ENCODE results near the gene SHANK2. TPM values are rescaled to one million over a fixed set of nuclear protein-coding genes. Genes with fewer than 3 reads are reported as not detected.

The SHANK2 gene
- total and polyA plus RNA-seq, 2 of the 4 experiments (the other 2 are of a cell fraction) = 1.6 to 2.2 TPM

DNA sequence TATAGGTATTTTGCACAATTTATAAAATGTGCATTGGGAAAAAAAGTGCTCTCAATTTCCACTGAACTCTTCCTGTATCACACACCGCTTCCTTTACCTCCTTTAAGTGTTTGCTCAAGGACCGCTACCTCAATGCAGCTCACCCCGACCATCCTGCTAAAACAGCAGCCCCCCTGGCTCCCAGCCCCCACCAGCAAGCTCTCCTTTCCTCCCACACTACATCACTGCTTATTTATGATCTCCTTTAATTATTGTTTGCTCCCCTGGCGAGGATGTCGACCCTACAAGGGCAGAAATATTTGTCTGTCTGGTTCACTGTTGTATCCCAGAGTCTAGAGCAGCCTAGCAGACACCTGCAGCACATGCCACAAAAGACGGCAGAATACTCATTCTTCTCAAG lies 10.0 kb downstream of the SHANK2 start:
- WGBS, 2 experiments (ENCODE audit: extremely low coverage in 2 of 2, insufficient read length in 1 of 2) = 67% methylated on average over 1 of the region's 6 CpGs; no CpG with 5 or more reads in 1 of the 2 experiments
- no peak overlapping the region; the same call in 2 of the 3 replicates for H2BK15ac ChIP-seq (ENCODE audit: low read depth, low read length)
- ATAC-seq (ENCODE audit: low read depth) (no peak), DNase-seq (no peak)
- H3K4me2 ChIP-seq (ENCODE audit: low read depth, low read length) = no peak overlapping the region
- no peak overlapping the region for H3K4ac ChIP-seq (ENCODE audit: low read depth, low read length)
- no peak overlapping the region for H3K56ac ChIP-seq (ENCODE audit: extremely low read depth, insufficient read depth, low read length)
- H3K14ac ChIP-seq (replicated peaks; ENCODE audit: low read depth, low read length) = no peak overlapping the region
- no peak overlapping the region for H4K5ac ChIP-seq (ENCODE audit: low read depth, low read length)
- no peak overlapping the region for H3K23ac ChIP-seq (ENCODE audit: low read depth, low read length)
- in situ Hi-C loops (cut with MboI; ENCODE audit: low sequenced_read_pairs) (no loop called here), intact Hi-C loops (cut with micrococcal nuclease) (loop anchor here (5.0 kb wide), 1 partner anchor 35 kb away; no protein-coding TSS in a partner anchor), dilution Hi-C loops (cut with HindIII; ENCODE audit: low sequenced_read_pairs, unreplicated experiment) (no loop called here)
- H3K27me3 ChIP-seq (ENCODE audit: control insufficient read depth, insufficient read depth, low read length) = no peaks in the 10 kb centered on the region
- H2BK5ac ChIP-seq (ENCODE audit: low read depth, low read length, poor library complexity, severe bottlenecking) = no peak overlapping the region
- no peak overlapping the region for H3K9ac ChIP-seq (ENCODE audit: low read depth, low read length)
- ChIA-PET POLR2A (ENCODE audit: unreplicated experiment) (no interaction called here), CTCF (no interaction called here)
- peaks cover 8% of the 10 kb centered on the region for H3K9me1 ChIP-seq (ENCODE audit: insufficient read depth, low read length)
- no peak overlapping the region for H2AK5ac ChIP-seq (ENCODE audit: low read depth, low read length)
- no peak overlapping the region for H3K18ac ChIP-seq (ENCODE audit: low read depth, low read length)
- H4K91ac ChIP-seq (ENCODE audit: insufficient read depth, low read depth, low read length) = no peak overlapping the region
- TF ChIP-seq RAD21 (IDR thresholded peaks at IDR 0.05; ENCODE audit: low read length) (no peak), MAFK (IDR thresholded peaks at IDR 0.05; ENCODE audit: low read depth, low read length) (no peak), CEBPB (IDR thresholded peaks at IDR 0.05; ENCODE audit: low read depth, low read length) (no peak), POLR2A (IDR thresholded peaks at IDR 0.05; ENCODE audit: low read depth, low read length) (no peak), RCOR1 (IDR thresholded peaks at IDR 0.05; ENCODE audit: insufficient replicate concordance, low read length) (no peak), RFX5 (IDR thresholded peaks at IDR 0.05; ENCODE audit: low read depth, low read length) (no peak)
- TF ChIP-seq, protein P1, sequence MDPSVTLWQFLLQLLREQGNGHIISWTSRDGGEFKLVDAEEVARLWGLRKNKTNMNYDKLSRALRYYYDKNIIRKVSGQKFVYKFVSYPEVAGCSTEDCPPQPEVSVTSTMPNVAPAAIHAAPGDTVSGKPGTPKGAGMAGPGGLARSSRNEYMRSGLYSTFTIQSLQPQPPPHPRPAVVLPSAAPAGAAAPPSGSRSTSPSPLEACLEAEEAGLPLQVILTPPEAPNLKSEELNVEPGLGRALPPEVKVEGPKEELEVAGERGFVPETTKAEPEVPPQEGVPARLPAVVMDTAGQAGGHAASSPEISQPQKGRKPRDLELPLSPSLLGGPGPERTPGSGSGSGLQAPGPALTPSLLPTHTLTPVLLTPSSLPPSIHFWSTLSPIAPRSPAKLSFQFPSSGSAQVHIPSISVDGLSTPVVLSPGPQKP (IDR thresholded peaks at IDR 0.05; ENCODE audit: borderline replicate concordance, low read depth, low read length) = no peak
- TF ChIP-seq, protein P2, sequence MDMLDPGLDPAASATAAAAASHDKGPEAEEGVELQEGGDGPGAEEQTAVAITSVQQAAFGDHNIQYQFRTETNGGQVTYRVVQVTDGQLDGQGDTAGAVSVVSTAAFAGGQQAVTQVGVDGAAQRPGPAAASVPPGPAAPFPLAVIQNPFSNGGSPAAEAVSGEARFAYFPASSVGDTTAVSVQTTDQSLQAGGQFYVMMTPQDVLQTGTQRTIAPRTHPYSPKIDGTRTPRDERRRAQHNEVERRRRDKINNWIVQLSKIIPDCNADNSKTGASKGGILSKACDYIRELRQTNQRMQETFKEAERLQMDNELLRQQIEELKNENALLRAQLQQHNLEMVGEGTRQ (IDR thresholded peaks at IDR 0.05; ENCODE audit: low read depth, low read length) = no peak
- no peak overlapping the region for H2AFZ ChIP-seq (replicated peaks; ENCODE audit: low read length, poor library complexity)
- H2BK120ac ChIP-seq (ENCODE audit: low read depth, low read length) = no peak overlapping the region
- peaks cover 13% of the 10 kb centered on the region for H3K36me3 ChIP-seq (ENCODE audit: control insufficient read depth, insufficient read depth, low read length)
- no peak overlapping the region for H3K27ac ChIP-seq (ENCODE audit: insufficient read depth, low read length)
- BruUV-seq (replicated peaks) = no TSS peak
- H4K20me1 ChIP-seq (ENCODE audit: insufficient read depth, low read length) = peaks cover 13% of the 10 kb centered on the region; the same call in 1 of the 2 replicates
- H4K8ac ChIP-seq (ENCODE audit: low read depth in 2 of 2, low read length in 2 of 2) = no peak overlapping the region
- H3K9me3 ChIP-seq (ENCODE audit: control insufficient read depth, insufficient read depth, low read length) = no peaks in the 10 kb centered on the region
- no peak overlapping the region for H3K4me3 ChIP-seq (ENCODE audit: insufficient read depth, low read depth, low read length)
- no peak overlapping the region for H2AK9ac ChIP-seq (replicated peaks; ENCODE audit: low read depth, low read length, poor library complexity)
- H2BK20ac ChIP-seq (ENCODE audit: low read depth, low read length) = no peak overlapping the region
- peaks cover 9% of the 10 kb centered on the region for H3K4me1 ChIP-seq (ENCODE audit: control insufficient read depth, insufficient read depth, low read length)
- H3K79me1 ChIP-seq (ENCODE audit: low read depth in 1 of 2, low read length in 2 of 2) = no peaks in the 10 kb centered on the region; a peak in 1 of 4 replicates
